ENCODE measurements around the gene BRPF1.

The BRPF1 gene

DNA sequence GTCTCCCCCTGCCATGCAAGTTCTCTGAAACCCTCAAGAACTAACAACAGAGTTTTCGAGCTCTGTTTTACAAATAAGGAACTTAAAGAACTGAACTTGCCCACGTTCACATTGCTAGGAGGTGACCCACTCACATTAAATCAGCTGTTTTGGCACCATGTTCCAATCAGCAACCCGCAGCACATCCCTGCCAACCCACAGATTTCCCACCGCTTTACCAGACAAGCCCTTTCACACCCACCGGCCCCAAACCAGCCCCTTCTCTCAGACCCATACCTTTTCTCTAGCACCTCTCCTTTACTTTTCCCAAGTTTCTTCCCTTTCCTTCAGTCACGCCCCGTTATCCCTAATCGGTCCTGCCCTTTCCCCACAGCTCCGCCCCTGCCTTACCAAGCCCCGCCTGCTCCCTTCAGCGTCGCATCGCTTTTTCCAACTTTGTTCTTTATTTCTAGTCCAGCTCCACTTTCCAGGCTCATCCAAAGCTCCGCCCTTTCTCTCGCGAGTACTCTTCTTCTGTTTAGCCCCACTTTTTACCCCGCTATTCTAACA lies 804 bp upstream of the BRPF1 start:
- DNase-seq (ENCODE audit: low read depth in 3 of 3, low spot score in 1 of 3), result peak in 1 of 3 donors; percentile 11

DNA sequence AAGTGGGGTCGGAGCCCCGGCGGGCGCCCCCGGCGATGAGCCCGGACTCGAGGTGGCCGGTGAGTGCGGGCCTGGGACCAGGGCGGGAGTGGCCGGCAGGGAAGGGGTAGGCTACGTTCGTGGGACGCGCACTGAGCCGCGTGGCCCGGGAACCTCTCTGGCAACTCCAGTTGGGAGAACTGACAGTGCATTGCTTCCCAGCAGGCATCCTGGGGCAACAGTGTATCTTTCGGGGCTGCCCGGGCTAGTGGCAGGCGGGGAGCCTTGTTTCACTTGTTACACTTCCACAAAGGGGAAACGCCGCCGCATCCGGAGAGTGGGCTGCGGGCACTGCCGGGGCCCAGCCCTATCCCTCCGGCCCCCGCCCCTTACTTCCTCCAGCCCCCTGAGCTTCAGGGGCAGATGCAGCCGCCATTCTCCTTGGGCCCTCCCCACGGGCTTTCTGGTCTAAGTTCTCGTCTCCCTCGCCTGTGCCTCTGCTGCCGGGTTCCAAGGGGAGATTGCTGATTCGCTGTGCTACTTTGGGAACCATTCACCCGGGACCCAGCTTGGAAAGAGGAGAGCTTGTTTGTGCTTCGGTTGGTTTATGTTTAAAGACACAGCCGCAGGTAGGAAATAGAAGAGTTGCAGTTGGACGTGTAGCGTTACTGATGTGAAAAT lies 675 bp downstream of the BRPF1 start:
- no peak for DNase-seq (ENCODE audit: low read depth in 3 of 3, low spot score in 1 of 3)

GRCh38 chr3:9732740-9733115 lies 1.2 kb downstream of the BRPF1 start:
- DNase-seq (ENCODE audit: low read depth in 3 of 3, low spot score in 1 of 3), result no peak

DNA sequence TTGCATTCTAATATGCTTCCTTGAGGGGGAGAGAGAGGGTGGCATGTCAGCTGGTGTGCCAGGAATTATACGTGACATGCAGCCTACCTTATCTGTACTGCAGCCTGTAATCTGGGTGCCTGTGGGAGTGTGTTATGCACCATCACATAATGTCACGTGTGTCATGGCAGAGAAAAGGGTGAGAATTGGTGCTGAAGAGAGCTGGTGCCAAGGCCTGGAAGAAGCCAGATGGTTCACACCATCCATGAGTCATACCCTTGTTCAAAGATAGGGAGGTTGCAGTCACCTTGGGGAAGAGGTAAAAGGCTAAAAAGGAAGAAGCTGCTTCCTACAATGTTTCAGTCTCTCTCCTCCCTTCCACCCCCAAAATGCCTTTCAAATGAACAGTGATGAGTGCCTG lies 5.3 kb downstream of the BRPF1 start:
- no peak for DNase-seq (ENCODE audit: low read depth in 3 of 3, low spot score in 1 of 3)

GRCh38 chr3:9739181-9739580 lies 7.6 kb downstream of the BRPF1 start:
- DNase-seq (ENCODE audit: low read depth in 3 of 3, low spot score in 1 of 3), result no peak

- DNase-seq (ENCODE audit: low read depth in 3 of 3, low spot score in 1 of 3), result no peak
These were observed 11.0 kb downstream of the BRPF1 start for GRCh38 chr3:9742560-9742959.

DNA sequence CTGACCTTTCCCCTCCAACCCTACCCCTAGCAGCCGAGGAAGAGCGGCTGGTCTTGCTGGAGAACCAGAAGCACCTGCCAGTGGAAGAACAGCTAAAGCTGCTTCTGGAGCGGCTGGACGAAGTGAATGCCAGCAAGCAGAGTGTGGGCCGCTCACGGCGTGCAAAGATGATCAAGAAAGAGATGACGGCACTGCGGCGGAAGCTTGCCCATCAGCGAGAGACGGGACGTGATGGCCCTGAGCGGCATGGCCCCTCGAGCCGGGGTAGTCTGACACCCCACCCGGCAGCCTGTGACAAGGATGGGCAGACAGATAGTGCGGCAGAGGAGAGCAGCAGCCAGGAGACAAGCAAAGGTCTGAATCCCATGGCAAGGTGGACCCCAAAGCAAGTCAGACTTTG lies 12.0 kb downstream of the BRPF1 start:
- no peak for DNase-seq (ENCODE audit: low read depth in 3 of 3, low spot score in 1 of 3)

DNA sequence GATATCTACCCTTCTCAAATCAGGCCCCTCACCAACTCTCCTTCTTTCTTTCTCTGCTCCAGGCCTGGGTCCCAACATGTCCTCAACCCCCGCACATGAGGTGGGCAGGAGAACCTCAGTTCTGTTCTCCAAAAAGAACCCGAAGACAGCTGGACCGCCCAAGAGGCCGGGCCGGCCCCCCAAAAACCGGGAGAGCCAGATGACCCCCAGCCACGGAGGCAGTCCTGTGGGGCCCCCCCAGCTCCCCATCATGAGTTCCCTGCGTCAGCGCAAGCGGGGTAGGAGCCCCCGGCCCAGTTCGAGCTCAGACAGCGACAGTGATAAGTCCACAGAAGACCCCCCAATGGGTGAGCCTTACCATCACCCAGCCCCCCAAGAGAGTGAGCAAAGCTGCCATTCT lies 12.6 kb downstream of the BRPF1 start:
- no peak for DNase-seq (ENCODE audit: low read depth in 3 of 3, low spot score in 1 of 3)

DNA sequence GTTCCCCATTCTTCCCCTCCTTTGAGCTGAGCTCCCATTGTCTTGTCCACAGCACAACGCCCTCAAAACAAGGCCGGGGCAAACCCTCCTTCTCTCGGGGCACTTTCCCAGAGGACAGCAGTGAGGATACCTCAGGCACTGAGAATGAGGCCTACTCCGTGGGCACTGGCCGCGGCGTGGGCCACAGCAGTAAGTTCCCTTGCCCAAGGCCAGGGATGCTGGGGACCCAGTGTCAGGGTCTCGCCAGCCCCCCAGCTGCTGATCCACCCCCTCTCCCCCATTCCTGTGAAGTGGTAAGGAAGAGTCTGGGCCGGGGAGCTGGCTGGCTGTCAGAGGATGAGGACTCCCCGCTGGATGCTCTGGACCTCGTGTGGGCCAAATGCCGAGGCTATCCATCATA lies 14.0 kb downstream of the BRPF1 start:
- no peak for DNase-seq (ENCODE audit: low read depth in 3 of 3, low spot score in 1 of 3)

DNA sequence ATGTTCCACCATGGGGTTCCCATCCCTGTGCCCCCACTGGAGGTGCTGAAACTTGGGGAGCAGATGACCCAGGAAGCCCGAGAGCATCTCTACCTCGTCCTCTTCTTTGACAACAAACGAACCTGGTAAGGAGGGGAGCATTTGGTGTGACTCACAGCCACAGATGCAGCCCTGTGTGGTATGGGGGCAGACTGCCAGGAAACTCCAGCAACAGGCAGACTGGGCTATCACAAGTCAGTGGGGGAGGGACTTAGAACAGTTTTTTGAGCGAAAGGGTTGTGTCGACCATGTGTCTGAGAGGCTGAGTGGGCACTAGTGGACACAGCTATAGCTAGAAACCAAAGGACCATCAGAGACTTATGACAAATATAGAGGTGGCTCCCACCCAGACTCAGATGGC lies 14.8 kb downstream of the BRPF1 start:
- DNase-seq (ENCODE audit: low read depth in 3 of 3, low spot score in 1 of 3), result no peak

DNA sequence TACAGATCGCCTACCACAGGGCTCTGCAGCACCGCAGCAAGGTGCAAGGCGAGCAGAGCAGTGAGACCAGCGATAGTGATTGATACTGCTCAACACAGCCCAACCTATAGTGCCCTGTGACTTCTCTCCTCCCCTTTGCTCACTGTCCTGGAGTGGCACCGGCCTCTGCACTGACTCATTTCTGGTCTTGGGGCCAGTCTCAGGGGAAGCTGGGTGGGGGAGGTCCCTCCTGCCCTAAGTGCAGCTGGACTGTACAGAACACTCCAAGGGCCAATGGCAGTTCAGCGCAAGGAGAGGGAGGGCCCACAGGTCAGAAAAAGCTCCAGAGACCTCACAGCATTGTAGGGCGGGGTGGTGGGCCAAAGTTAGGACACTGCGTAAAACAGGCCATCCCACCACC lies 15.7 kb downstream of the BRPF1 start:
- DNase-seq (ENCODE audit: low read depth in 3 of 3, low spot score in 1 of 3), result no peak

GRCh38 chr3:9748031-9748430 lies 16.5 kb downstream of the BRPF1 start:
- DNase-seq (ENCODE audit: low read depth in 3 of 3, low spot score in 1 of 3), result no peak

GRCh38 chr3:9749296-9749644 lies 17.7 kb downstream of the BRPF1 start:
- no peak for DNase-seq (ENCODE audit: low read depth in 3 of 3, low spot score in 1 of 3)

DNA sequence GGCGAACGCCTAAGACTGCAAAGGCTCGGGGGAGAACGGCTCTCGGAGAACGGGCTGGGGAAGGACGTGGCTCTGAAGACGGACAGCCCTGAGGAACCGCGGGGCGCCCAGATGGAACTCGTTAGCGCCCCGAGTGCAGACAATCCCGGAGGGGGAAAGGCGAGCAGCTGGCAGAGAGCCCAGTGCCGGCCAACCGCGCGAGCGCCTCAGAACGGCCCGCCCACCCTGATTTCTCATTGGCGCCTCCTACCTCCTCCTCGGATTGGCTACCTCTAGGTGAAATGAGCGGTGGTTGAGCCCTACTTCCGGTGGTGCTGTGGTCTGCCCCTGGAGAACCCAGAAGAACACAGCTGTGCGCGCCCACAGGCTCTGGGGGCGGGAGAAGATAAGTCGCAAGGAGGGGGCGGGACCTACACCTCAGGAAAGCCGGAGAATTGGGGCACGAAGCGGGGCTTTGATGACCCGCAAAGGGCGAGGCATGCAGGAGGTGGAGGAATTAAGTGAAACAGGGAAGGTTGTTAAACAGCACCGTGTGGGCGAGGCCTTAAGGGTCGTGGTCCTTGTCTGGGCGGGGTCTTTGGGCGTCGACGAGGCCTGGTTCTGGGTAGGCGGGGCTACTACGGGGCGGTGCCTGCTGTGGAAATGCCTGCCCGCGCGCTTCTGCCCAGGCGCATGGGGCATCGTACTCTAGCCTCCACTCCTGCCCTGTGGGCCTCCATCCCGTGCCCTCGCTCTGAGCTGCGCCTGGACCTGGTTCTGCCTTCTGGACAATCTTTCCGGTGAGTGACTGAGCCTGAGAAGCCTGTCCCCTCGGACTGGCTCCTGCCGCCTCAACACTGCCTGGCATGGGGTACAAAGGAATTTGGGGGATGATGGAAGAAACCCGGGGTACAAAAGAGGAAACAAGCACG lies 18.4 kb downstream of the BRPF1 start, which contains the start of gene OGG1:
Gene OGG1, plus strand, starts transcription at position 308 of the 911 bp plus-strand sequence. Its CDS starts 335 bp downstream, at position 643.
- DNase-seq (ENCODE audit: low read depth in 3 of 3, low spot score in 1 of 3), result peak; percentile 81 to 83 (median 81)

GRCh38 chr3:9750556-9751411 lies 19.2 kb downstream of the BRPF1 start:
- no peak for DNase-seq (ENCODE audit: low read depth in 3 of 3, low spot score in 1 of 3)

GRCh38 chr3:9754678-9755077 lies 23.1 kb downstream of the BRPF1 start:
- no peak for DNase-seq (ENCODE audit: low read depth in 3 of 3, low spot score in 1 of 3)

DNA sequence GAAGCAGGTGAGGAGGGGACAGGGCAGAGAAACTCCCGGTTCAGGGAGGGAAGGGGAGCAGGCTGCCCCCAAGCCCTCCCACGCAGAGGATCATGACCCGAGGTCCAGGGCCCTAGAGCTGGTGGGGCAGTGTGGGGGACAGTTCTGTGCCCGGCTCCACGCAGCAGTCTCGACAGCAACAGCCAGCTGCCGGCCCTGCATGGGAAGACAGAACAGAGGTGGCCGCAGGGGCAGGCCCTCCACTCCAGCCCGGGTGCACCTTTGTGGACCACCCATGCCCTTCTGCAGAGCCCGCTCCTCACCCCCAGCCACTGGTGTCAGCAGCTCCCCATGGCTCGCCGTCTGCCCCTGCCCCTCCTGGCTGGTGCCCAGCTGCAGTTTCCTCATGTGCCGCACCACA lies 25.9 kb downstream of the BRPF1 start:
- DNase-seq (ENCODE audit: low read depth in 3 of 3, low spot score in 1 of 3), result no peak

DNA sequence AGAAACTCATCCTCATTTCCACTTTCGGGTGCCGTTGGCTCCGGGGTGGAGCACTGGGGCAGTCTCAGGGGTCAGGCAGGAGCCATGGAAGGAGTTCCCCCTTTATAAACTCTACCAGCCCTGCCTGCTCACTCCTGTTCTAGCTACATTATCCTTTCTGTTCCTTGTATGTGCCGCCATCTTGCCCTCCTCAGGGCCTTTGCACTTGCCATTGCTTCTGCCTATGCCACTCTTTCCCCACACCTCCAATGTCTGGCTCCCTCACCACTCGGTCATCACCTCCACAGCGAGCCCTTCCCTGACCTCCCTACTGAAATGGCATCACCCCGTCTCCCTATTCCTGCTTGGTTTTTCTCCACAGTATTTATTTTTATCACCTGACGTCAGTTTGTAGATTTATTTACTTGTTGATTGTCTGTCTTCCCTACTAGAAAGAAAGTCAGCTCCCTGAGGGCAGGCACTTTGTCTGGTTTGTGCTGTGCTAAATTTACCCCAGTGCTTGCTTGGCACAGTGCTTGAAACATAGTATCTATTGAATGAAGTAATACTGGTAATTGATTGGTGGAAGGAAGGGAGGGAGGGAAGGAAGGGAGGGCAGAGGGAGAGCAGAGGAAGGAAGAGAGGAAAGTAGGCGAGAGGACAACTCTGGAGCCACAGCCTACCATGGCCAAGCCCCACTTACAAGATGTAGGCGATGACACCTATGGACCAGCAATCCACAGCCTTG lies 29.4 kb downstream of the BRPF1 start:
- DNase-seq (ENCODE audit: low read depth in 3 of 3, low spot score in 1 of 3), result no peak

DNA sequence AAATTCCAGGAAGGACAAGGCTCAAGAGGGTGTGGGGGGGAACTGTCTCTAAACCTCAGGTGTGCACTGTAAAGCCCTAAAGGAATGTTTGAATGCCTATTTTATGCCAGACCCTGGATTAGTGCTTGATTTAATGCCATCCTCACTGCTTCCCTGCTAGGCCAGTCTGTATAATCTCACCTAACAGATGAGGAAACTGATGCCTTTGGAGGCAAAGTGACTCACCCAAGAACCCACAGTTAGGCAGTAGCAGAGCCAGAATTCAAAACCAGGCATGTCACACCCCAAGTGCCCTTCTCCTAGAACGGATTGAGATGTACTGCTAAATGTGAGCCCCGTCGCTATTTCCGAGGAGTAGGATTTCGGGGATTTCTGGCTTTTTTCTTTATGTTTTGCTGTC lies 30.4 kb downstream of the BRPF1 start:
- no peak for DNase-seq (ENCODE audit: low read depth in 3 of 3, low spot score in 1 of 3)

DNA sequence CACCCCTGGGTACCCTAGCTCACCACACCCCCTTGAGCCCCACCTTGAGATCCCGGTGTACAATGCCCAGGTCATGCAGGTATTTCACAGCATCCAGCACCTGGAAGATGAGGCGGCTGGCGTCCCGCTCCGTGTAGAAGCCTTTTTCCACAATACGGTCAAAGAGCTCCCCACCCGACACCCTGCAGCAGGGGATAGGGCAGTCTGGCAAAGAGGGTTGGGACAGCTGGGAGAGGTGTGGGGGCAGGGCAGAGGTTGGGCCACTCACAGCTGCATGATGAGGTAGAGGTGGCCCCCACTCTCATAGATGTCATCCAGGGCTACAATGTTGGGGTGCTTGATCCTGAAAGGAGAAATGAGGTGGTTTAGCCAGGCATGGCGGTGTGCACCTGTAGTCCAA lies 31.3 kb downstream of the BRPF1 start:
- DNase-seq (ENCODE audit: low read depth in 3 of 3, low spot score in 1 of 3), result no peak

DNA sequence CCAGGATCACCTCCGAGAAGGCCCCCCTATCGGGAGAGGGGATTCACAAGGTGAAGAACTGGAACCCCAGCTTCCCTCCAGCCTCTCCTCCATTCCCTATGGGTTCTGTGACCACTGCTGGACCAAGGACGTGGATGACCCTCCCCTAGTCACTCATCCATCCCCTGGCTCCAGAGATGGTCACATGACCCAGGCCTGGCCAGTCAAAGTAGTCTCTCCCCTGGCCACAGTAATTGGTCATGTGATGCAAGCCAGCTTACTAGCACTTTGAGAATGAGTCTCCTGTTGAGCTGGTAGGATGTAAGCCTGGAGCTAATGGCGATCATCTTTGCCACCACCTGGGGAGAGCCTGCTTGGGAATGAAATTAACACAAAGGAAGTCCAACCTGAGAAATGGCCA lies 34.3 kb downstream of the BRPF1 start:
- DNase-seq (ENCODE audit: low read depth in 3 of 3, low spot score in 1 of 3), result no peak

Data from stimulated activated CD4-positive, alpha-beta T cell treated with anti-CD3 and anti-CD28 coated beads, TNF-alpha, amount 100 ng/mL, for 1 hour (primary cell).